Mesendoderm (in vitro differentiated cells): ENCODE results near the gene ECE1.

Experiments used
- DNase-seq: peaks from one replicate; pipeline ENCODE4 v3.0.0; 2013
- H2AK5ac ChIP-seq: 2 replicates; pipeline ENCODE4 v1.6.1; 2013; ENCODE audit warnings: low read length, inconsistent platforms
- H2BK120ac ChIP-seq: 2 replicates; pipeline ENCODE4 v1.6.1; 2013; ENCODE audit warnings: low read depth, mild to moderate bottlenecking, low read length, moderate library complexity, mixed read lengths
- H2BK15ac ChIP-seq: replicated peaks from 2 replicates; pipeline ENCODE4 v1.6.1; 2013; ENCODE audit warnings: low read depth, mild to moderate bottlenecking, moderate library complexity
- H2BK5ac ChIP-seq: 2 replicates; pipeline ENCODE4 v1.6.1; 2013; ENCODE audit warnings: low read length, inconsistent platforms
- H3K18ac ChIP-seq: 2 replicates; pipeline ENCODE4 v1.6.1; 2013; ENCODE audit warnings: mild to moderate bottlenecking, low read length, mixed read lengths
- H3K23ac ChIP-seq: one replicate; pipeline ENCODE4 v1.6.1; 2013; ENCODE audit warnings: low read length
- H3K27ac ChIP-seq: 2 replicates; pipeline ENCODE4 v1.5.1; 2013; ENCODE audit warnings: low read depth, mild to moderate bottlenecking, inconsistent platforms, low read length, moderate library complexity
- H3K27me3 ChIP-seq: 2 replicates; pipeline ENCODE4 v1.6.1; 2013; ENCODE audit warnings: low read length, control low read depth, mild to moderate bottlenecking, inconsistent platforms; ENCODE audit not compliant: insufficient read depth, poor library complexity
- H3K36me3 ChIP-seq: 2 replicates; pipeline ENCODE4 v1.6.1; 2013; ENCODE audit warnings: low read length, inconsistent platforms; ENCODE audit not compliant: control insufficient read depth, insufficient read depth
- H3K4ac ChIP-seq: one replicate; pipeline ENCODE4 v1.6.1; 2013; ENCODE audit warnings: low read depth, mild to moderate bottlenecking, low read length, moderate library complexity
- H3K4me1 ChIP-seq: 2 replicates; pipeline ENCODE4 v1.6.1; 2013; ENCODE audit warnings: low read depth, low read length, inconsistent platforms; ENCODE audit not compliant: control insufficient read depth
- H3K4me2 ChIP-seq: 2 replicates; pipeline ENCODE4 v1.6.1; 2013; ENCODE audit warnings: low read length
- H3K4me3 ChIP-seq: 2 replicates; pipeline ENCODE4 v1.5.1; 2013; ENCODE audit warnings: mild to moderate bottlenecking, low read length
- H3K56ac ChIP-seq: one replicate; pipeline ENCODE4 v1.6.1; 2013; ENCODE audit warnings: low read length
- H3K79me1 ChIP-seq: 2 replicates; pipeline ENCODE4 v1.6.1; 2013; ENCODE audit warnings: low read length, inconsistent platforms
- H3K79me2 ChIP-seq: 2 replicates; pipeline ENCODE4 v1.6.1; 2013; ENCODE audit warnings: mild to moderate bottlenecking, low read length; ENCODE audit not compliant: control insufficient read depth, insufficient read depth
- H3K9ac ChIP-seq: 2 replicates; pipeline ENCODE4 v1.6.1; 2013; ENCODE audit warnings: low read length, inconsistent platforms
- H4K5ac ChIP-seq: one replicate; pipeline ENCODE4 v1.6.1; 2013; ENCODE audit warnings: low read length
- H4K8ac ChIP-seq: one replicate; pipeline ENCODE4 v1.6.1; 2013; ENCODE audit warnings: low read depth, mild to moderate bottlenecking, control low read depth, low read length, moderate library complexity
- WGBS: extraction: QIAGEN DNeasy Blood & Tissue Kit; methylation state at CpG from one replicate; pipeline ENCODE4 v1.1.7; 2013; ENCODE audit warnings: low lambda C conversion rate, missing lambda C conversion rate; ENCODE audit not compliant: insufficient coverage; ENCODE audit errors: extremely low coverage; 5-methylcytosine and 5-hydroxymethylcytosine counted together

ECE1 gene

DNA sequence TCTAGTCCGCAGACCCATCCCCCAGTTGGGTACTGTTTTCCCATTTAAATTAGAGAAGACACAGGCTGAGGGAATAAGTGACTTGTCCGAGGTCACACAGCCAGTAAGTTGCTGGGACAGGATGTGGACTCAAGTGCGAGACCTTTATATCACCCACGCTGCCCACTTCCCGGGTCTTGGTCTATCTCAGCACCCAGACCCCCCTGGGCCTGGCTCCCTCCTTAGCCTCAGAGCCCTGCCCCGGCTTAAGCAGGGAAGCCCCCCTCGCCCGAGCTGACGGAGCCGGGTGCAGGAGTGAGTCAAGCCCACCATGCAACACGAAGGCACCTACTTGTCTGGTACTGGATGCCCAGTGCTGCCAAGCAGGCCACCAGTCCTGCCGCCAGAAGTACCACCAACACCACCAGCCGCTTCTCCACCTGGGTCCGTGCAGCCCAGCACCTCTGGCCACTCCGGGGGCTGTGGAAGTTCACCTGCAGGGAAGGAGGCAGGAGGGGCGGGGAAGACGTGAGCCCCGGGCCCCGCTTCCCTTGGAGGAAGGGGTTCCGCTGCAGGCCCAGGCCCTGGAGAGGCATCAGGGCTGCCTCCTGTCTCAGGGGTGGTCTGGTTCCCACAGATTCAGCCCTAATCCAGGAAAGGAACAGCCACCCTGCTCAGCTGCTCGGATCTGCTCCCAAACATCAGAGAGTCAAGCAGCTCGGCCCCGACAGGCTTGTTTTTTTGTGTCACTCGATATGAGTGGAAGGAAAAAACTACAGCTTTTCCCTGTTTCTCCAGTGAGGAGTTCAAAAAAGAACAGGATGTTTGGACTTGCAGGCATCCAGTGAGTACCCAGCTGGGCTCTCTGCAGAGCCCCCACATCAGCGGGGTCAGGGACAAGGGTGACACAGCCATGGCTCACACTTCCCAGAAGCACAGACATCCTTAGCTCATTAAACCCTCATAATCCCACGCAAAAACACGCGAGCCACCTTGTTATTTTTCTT is 11.1 kb downstream of the ECE1 start:
- Histone ChIP-seq H2BK5ac (no peak overlapping the region), H3K18ac (no peak overlapping the region), H4K5ac (no peak overlapping the region), H3K4me1 (peaks cover 11% of the 10 kb centered on the region), H2AK5ac (no peak overlapping the region), H4K8ac (no peak overlapping the region), H3K79me1 (peaks cover 1% of the 10 kb centered on the region), H3K23ac (no peak overlapping the region), H3K4me2 (no peak overlapping the region), H2BK15ac (no peak overlapping the region), H3K56ac (peak overlapping the region; percentile 64), H3K9ac (peak overlapping the region; percentile 22), H3K27ac (no peak overlapping the region), H3K79me2 (no peaks in the 10 kb centered on the region), H3K4ac (no peak overlapping the region), H3K4me3 (no peak overlapping the region), H3K27me3 (no peaks in the 10 kb centered on the region), H2BK120ac (no peak overlapping the region), H3K36me3 (no peaks in the 10 kb centered on the region)
- WGBS = no CpG with 5 or more reads among the region's 28 CpGs
- no peak for DNase-seq

DNA sequence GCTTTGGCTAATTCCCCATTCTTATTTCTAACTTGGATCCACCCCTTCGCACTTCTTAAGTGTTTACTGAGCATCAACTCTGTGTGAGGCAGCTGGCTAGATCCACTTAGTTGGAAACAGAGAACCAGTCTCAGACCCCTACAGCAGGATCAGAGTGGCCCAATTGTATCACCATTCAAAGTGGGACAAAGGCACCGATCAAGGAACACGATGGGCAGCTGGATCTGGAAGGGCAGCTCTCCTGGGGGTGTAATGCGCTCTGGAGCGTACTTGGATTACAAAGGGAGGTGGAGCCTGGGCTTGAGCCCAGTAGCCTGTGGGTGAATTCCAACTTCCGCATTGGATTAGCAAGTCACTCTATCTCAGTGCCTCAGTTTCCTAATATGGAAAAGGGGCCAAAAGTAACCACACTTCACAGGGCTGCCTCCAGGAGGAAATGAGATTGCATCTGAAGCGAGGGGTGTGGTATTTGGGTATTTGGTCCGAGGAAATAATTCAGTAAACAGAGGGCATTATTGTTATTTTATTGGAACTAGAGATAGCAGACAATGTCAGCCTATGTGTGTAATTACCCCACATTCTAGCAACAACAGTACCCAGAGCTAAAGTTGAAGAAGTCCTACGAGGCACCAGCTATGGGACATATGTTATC is 11.9 kb downstream of the ECE1 start:
- Histone ChIP-seq H2BK15ac (no peak overlapping the region), H3K79me2 (no peaks in the 10 kb centered on the region), H3K4me3 (no peak overlapping the region), H2BK120ac (no peak overlapping the region), H4K5ac (no peak overlapping the region), H3K18ac (no peak overlapping the region), H3K4me2 (no peak overlapping the region), H2AK5ac (no peak overlapping the region), H3K23ac (no peak overlapping the region), H3K79me1 (peaks cover 1% of the 10 kb centered on the region), H3K9ac (no peak overlapping the region), H2BK5ac (no peak overlapping the region), H4K8ac (no peak overlapping the region), H3K36me3 (no peaks in the 10 kb centered on the region), H3K27me3 (no peaks in the 10 kb centered on the region), H3K56ac (no peak overlapping the region), H3K4ac (no peak overlapping the region), H3K27ac (peak overlapping the region; percentile 17), H3K4me1 (peaks cover 11% of the 10 kb centered on the region)
- WGBS = no CpG with 5 or more reads among the region's 9 CpGs
- DNase-seq = peak; percentile 66

DNA sequence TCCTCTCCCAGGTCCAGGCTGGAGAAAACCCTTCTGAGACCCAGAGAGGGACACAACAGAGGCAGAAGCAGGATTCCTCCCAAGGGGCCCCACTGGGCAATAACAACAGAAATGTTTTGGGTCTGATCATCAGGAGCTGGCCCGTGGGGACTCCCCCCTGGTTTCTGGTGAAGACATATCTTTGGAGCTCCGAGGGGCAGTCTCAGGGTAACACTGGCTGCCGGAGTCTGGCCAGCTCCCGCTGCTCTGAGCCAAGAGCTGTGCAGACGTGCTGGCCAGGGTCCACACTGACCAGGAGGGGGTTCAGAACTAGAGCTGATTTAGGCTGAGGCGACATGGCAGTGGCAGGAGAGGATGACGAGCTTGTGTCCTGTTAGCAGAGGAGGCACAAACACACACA is 13.1 kb downstream of the ECE1 start:
- no peak overlapping the region for H3K4me3 ChIP-seq
- WGBS = no CpG with 5 or more reads among the region's 7 CpGs

DNA sequence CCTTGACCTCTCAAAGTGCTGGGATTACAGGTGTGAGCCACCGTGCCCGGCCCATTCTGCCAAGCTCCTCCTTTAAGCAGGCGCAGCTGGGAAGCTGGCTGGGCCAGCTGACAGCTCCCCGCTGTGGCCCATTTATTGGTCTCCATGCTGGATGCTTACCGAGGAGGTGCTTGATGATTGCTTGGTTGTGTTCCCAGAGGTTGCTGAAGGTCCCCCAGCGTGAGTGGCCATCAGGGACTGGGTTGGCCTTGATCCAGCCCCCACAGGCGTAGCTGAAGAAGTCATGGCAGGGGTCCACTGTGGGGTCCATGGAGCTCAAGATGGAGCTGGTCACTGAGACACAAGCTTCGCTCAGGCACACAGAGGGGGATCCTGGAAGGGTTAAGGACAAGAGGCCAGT is 17.7 kb downstream of the ECE1 start:
- Histone ChIP-seq H3K27ac (no peak overlapping the region), H3K23ac (no peak overlapping the region), H4K8ac (no peak overlapping the region), H3K4me2 (no peak overlapping the region), H3K36me3 (peaks cover 3% of the 10 kb centered on the region), H3K9ac (no peak overlapping the region), H2BK5ac (no peak overlapping the region), H3K79me1 (no peaks in the 10 kb centered on the region), H3K4me1 (no peaks in the 10 kb centered on the region), H3K27me3 (no peaks in the 10 kb centered on the region), H3K4ac (no peak overlapping the region), H4K5ac (no peak overlapping the region), H3K18ac (no peak overlapping the region), H2AK5ac (no peak overlapping the region), H2BK120ac (no peak overlapping the region), H3K4me3 (no peak overlapping the region), H3K56ac (no peak overlapping the region), H3K79me2 (no peaks in the 10 kb centered on the region), H2BK15ac (no peak overlapping the region)
- DNase-seq = no peak
- no CpG with 5 or more reads among the region's 8 CpGs for WGBS

More for the DNA sequence above, 13.1 kb downstream of the ECE1 start:
- Histone ChIP-seq H3K79me2 (no peaks in the 10 kb centered on the region), H3K79me1 (peaks cover 1% of the 10 kb centered on the region), H2BK120ac (no peak overlapping the region), H2BK5ac (no peak overlapping the region), H3K27ac (no peak overlapping the region), H3K36me3 (no peaks in the 10 kb centered on the region), H3K4me2 (no peak overlapping the region), H3K23ac (no peak overlapping the region), H3K27me3 (no peaks in the 10 kb centered on the region), H4K5ac (no peak overlapping the region), H3K9ac (no peak overlapping the region), H2AK5ac (no peak overlapping the region), H3K56ac (no peak overlapping the region), H3K4ac (no peak overlapping the region), H2BK15ac (no peak overlapping the region), H3K18ac (no peak overlapping the region), H3K4me1 (peaks cover 11% of the 10 kb centered on the region), H4K8ac (no peak overlapping the region)
- DNase-seq = no peak

DNA sequence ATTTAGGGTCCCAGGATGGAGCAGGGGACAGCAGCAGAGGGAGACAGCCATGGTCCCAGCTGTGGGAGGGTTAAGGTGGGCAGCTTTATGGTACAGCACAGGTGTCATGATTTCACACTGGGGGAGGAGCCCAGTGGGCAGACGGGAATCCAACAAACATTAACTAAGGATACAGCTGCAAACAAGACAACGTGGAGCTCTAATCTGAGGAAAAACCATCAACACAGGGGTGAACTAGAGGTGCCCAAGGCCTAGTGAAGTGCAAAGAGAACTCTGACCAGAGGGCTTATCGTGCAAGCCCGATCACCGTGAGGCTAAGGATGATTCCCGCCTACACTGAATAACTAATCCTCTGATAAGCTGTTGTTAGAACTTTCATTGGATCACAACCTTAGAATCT is 18.7 kb downstream of the ECE1 start:
- H2AK5ac ChIP-seq = no peak overlapping the region
- no peak overlapping the region for H2BK15ac ChIP-seq
- H2BK120ac ChIP-seq = no peak overlapping the region
- no peak overlapping the region for H3K4ac ChIP-seq
- no peaks in the 10 kb centered on the region for H3K79me2 ChIP-seq
- no peaks in the 10 kb centered on the region for H3K4me1 ChIP-seq
- DNase-seq = no peak
- peaks cover 3% of the 10 kb centered on the region for H3K36me3 ChIP-seq
- H4K5ac ChIP-seq = no peak overlapping the region
- no peak overlapping the region for H4K8ac ChIP-seq
- H3K4me3 ChIP-seq = no peak overlapping the region
- no peak overlapping the region for H3K4me2 ChIP-seq
- no peak overlapping the region for H3K27ac ChIP-seq
- H3K79me1 ChIP-seq = no peaks in the 10 kb centered on the region
- no peak overlapping the region for H3K23ac ChIP-seq
- H3K27me3 ChIP-seq = no peaks in the 10 kb centered on the region
- no peak overlapping the region for H3K9ac ChIP-seq
- WGBS = no CpG with 5 or more reads among the region's 6 CpGs
- H3K56ac ChIP-seq = no peak overlapping the region
- no peak overlapping the region for H3K18ac ChIP-seq
- H2BK5ac ChIP-seq = no peak overlapping the region
